ENCODE data around the gene MAP1S.

The MAP1S gene

DNA sequence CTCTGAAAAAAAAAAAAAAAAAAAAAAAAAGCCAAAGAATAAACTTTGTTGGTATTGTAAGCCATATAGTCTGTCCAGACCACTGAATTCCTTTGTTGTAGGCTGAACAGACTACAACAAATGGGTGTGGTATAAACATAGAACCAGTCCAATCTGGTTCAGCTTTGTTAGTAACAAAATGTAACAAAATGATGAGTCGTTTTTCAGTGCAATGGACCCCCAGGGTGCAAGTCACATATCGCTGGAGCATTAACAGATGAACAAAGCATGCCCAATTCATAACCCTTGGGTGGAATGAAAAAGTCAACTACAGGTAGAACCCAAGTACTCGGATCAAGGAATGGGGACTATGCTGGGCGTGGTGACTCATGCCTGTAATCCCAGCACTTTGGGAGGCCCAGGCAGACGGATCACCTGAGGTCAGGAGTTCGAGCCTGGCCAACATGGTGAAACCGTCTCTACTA lies 18.4 kb downstream of the MAP1S start:
- no peak for DNase-seq

DNA sequence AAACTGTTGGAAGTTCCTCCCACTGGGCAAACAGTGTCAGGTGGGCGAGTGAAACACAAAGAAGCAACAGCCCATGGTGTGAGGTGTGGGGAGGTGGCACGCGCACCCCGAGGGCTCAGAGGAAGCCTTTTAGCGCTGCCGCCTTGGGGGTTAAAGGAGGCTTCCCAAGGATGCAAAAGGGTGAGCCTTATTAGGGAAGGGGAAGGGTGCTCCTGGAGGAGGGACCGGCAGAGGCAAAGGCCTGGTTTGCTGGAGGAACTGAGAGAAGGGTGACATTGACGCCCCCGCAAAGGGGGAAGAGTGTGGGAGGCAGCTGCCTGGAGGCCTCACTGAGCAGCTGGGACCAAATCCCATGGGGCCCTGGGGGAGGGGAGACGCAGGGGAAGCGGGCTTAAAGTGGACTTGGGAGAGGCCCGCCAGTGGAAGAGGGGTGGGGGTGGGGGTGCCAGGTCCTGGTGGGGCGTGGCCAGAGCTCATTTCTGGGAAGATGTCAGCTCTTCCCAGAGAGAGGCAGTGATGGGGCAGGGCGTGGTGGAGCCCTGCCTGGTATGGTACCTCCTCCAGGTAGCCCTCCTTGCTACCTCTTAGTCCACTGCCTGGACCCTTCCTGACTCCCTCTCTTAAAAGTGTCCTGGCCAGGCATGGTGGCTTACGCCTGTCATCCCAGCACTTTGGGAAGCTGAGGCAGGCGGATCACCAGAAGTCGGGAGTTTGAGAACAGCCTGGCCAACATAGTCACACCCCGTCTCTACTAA lies 20.0 kb downstream of the MAP1S start:
- no peak for DNase-seq

DNA sequence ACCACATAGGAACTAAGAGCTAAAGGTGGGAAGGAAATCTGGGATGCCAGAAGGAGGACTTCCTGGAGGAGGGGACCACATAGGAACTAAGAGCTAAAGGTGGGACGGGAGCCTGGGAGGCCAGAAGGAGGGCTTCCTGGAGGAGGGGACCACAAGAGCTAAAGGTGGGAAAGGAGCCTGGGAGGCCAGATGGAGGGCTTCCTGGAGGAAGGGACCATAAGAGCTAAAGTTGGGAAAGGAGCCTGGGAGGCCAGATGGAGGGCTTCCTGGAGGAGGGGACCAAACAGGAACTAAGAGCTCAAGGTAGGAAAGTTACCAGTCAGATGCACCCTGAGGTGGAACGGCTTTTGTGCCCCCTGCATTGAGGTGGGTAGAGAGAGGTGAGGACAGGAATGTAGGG lies 22.2 kb downstream of the MAP1S start:
- no peak for DNase-seq

- DNase-seq, result no peak
These were observed 24.7 kb downstream of the MAP1S start for GRCh38 chr19:17743874-17744580.

DNA sequence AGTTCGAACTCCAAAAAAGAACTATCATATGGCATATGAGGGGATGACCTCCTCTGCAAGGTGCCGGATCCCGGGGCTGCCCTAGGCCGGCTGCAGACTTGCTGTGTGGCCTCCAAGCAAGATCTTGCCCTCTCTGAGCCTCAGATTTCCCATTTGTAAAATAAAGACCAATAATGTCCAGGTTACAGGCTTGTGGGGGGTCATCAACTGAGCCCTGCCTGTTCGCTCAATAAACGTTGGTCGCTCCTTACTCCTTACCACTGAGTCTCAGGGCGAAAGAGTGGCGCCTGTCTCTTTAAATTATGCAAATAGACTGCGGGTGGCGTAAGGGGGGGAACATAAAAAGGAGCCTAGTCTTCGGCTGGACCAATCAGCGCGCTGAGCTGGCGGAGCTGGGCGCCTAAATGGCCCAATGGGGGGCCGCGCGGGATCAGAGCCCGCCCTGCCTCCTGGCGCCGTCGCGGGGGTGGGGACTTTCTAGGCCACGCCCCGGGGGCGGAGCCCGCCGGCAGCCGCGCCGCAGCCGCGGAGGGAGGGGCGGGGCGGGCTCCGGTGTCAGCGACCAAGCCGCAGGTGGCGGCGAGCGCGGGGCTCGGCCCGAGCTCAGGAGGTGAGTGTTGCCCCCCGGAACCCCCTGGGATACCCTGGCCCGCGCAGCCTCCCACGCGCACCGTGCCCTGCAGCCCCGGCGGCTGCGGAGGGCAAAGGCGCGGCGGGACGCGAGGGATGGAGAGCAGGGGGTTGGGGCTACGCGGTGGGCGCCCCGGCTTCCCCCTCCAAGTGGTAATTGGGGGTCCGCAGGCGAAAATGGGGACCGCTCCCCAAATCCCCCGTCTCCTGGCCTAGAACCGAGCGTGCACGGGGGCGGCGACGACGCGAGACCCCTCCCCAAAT lies 28.2 kb downstream of the MAP1S start:
- DNase-seq, result peak; percentile 94

DNA sequence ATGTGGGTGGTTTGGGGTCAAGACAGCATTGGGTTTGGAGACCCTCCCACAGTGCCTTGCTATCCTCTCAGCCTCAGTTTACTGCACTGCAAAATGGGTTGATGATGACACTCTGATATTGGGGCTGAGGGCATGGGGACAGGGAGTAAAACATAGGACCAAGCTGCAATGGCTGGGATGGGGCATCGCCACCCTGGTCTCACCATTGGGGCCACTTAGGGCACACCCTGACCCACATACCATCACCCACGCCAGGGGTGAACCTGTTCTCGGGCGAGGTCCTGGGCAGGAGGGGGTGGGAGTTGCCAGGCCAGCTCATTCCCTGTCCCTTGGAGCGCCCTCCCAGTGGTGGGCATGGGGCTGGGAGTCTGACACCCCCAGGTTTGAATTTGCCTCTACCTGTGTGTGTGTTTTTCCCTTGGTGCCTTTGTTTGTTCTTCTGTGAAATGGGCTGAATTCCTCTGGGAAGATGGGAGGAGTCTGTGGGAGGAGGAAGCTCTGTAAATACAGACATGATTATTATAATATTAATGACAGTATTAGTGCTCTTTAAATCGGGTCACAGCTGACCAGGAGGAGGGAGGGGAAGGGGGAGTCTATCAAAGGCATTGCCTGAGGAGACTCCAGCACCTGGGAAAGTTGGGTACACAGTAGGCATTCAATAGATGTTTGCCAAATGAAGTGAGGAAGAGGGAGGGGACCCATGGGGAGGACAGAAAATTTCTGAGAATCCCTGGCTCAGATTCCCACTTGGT lies 29.8 kb downstream of the MAP1S start:
- no peak for DNase-seq

DNA sequence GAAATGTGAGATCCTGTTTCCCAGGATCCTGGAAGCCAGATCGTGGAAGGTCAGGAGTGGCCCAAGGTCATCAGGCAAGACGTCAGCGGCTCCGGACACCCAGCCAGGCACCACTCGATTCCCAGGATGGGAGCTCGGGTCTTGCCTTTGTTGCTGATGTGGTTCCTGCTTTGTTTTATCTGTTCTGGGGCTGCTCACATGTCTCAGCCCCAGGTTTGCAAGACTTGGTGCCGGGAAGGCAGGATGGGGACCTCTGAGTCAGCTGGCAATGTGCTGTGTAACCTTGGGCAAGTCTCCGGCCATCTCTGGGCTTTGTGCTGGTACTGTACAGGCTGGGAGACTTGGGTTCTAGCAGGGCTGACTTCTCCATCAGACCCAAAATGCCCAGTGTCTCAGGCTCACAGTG lies 30.6 kb downstream of the MAP1S start:
- DNase-seq, result no peak

DNA sequence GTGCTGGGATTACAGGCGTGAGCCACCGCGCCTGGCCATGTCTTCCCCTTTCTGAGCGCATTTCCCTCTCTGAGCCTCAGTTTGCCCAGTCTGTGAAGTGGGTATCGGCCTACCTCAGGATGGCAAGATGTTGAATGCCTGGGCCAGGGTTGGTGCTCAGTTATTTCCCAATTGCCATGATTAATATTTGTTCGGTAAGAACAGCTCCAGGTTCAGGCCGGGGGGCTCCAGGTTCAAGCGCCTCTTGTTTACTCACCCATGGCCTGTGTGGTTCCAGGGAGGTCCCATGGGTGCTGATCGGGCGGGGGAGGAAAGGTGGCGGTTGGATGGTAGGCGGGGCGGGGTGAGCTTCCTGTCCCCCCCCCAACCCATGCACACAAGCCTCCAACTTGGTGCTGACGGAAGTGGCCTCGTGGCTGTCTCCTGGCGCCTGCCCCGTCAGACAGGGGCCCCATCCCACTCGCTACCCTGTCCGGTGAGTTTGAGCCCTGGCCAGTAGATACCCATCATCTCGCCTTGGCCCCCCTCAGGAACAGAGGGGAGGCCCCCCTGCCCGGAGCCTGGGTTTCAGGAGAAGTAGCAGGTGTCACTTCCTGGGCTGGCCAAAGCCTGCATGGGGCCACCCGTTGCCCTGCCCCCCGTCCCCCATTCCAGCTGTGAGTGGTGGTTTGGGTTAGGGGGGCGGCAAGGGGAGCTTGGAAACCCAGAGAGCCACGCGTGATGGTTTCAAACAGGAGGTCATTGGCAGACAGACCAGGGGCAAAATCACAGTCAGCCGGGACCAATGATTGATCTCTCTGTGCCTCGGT lies 32.0 kb downstream of the MAP1S start, which contains the start of gene FCHO1:
Gene FCHO1 (plus strand): TSS at position 375 of the 809 bp plus-strand sequence. CDS start 3,688 bp downstream, outside the sequence.
- peak; percentile 80 for DNase-seq

DNA sequence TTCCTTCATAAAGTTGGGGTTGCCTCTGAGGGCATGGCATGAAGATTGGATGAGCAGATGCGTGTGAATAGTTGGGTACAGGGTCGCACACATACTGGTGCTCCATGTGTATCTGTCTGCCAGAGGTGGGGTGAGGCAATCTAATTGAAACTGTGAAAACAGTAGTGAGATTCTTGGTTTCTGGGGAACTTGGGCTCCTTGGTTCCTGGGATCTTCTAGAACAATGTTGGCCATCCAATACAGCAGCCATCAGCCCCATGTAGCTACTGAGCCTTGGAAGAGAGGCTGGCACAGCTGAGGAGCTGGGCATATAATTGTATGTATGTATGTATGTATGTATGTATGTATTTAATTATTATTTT lies 32.6 kb downstream of the MAP1S start:
- no peak for DNase-seq

GRCh38 chr19:17752865-17753639 lies 33.8 kb downstream of the MAP1S start:
- no peak for DNase-seq

DNA sequence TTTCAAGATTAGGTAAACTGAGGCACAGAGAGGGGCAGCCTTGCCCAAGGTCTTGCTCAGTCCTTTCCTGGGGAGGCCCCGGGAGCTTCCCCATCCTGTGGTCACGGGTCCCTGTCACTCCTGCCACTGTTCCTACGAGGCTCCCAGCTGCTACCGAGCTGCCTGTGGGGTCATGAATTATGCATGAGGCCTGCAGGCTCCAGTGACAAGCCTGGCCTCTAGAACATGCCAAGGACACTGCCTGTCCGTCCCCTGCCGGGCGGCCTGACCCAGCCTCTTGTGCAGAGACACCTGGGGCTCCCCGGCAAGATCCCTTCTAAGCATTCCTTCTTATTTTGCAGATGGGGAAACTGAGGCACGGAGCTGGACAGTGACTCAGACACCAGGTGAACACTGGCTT lies 34.7 kb downstream of the MAP1S start:
- no peak for DNase-seq

DNA sequence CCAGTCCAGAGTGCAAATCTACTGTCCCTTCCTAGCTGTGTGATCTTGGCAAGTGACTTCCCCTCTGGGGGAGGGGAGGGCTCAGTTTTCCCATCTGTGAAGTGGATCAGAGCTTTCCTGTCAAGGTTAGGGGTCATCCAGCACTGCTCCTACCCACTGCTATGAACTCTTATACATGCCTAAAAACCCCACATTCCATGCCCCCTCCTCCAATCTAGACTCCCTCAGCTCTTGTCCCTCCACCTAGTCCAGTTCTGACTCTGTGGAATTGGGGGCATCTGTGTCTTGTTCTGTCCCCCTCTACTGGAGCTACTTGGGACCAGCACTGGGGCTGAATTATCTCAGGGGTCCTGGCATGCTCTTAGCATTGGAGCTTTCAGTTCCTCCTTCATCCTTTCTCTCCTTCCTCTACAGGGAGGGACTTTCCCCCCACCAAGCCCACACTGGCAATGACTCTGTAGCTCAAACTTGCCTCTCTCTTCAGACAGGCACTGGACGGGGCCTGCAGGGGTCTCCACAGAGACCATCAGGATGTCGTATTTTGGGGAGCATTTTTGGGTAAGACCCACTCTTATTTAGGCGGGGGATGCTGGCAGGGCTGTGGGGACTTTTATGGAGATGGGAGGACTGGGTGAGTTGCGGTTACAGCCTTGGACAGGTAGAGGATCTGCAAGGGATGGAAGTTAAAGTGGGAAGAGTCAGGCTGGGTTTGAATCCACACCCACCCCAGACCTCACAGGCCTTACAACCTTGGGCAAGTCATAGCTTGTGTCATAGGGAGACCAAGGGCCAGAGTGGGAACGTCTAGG lies 35.6 kb downstream of the MAP1S start:
- no peak for DNase-seq

GRCh38 chr19:17755443-17755890 lies 36.2 kb downstream of the MAP1S start:
- no peak for DNase-seq

GRCh38 chr19:17755977-17756670 lies 36.8 kb downstream of the MAP1S start:
- DNase-seq, result no peak

- DNase-seq, result no peak
These were observed 37.8 kb downstream of the MAP1S start for GRCh38 chr19:17757125-17757524.

GRCh38 chr19:17758515-17758914 lies 39.2 kb downstream of the MAP1S start:
- no peak for DNase-seq

DNA sequence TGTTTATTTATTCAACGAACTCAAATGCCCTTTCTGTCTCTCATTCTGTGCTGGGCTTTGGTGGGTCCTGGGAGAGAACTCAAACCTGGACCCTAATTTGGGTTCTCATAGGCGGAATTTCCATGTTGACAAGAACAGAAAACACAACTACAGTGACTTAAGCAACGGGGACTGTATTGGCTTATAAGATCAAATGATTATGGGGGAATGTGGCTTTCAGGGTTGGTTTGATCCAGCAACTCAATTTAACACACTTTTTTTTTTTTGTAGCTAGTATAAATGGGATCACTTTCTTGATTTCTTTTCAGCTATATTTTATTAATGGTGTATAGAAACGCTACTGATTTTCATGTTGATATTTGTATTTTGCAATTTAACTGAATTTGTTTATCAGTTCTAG lies 41.9 kb downstream of the MAP1S start:
- DNase-seq, result no peak

DNA sequence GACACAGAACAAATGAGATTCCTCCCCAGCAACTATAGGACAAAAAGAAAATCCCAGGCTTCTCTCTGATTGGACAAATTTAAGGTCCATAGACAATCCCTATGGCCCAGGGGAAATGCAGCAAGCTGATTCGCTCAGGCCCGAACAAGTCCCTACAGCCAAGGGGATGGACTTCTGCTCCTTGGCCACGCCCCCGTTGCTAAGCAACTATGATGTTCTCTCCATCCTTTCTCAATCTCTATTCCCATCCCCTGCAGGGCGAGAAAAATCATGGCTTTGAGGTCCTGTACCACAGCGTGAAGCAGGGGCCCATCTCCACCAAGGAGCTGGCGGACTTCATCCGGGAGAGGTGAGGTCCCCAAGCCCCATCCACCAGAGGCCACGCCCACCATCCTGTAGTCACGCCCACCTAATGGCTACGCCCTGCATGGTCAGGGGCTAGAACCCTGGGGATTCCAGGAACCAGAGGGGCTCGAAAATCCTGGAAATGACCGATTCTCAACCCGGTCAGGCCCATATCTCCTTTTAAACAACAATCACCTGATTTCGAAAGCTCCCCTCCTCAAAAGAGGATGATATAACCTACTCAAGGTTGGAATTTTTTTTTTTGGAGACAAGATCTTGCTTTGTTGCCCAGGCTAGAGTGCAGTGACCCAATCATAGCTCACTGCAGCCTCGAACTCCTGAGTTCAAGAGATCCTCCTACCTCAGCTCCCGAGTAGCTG lies 43.4 kb downstream of the MAP1S start:
- DNase-seq, result no peak

Data from effector CD4-positive, alpha-beta T cell (primary cell).